WI38 (cell line): Measurements from ENCODE around the gene MDC1.

Source experiments
- H3K4me3 ChIP-seq: 2 replicates; pipeline ENCODE4 v1.5.1; 2011; ENCODE audit warnings: low read depth, mild to moderate bottlenecking, control low read depth, low read length
- TF ChIP-seq, protein P1 (sequence below): IDR thresholded peaks from 2 replicates; pipeline ENCODE4 v1.5.1; 2012; ENCODE audit warnings: low read depth, mild to moderate bottlenecking, control low read depth, low read length

Gene MDC1

GRCh38 chr6:30719791-30720737 lies 3.0 kb upstream of the MDC1 start, which contains the start of gene TUBB:
Gene TUBB, plus strand, starts transcription at chr6:30720352. Its CDS starts 155 bp downstream, at chr6:30720507.
- peak within 1 kb of the TSS; percentile 95 for H3K4me3 ChIP-seq
- TF ChIP-seq, protein P1, sequence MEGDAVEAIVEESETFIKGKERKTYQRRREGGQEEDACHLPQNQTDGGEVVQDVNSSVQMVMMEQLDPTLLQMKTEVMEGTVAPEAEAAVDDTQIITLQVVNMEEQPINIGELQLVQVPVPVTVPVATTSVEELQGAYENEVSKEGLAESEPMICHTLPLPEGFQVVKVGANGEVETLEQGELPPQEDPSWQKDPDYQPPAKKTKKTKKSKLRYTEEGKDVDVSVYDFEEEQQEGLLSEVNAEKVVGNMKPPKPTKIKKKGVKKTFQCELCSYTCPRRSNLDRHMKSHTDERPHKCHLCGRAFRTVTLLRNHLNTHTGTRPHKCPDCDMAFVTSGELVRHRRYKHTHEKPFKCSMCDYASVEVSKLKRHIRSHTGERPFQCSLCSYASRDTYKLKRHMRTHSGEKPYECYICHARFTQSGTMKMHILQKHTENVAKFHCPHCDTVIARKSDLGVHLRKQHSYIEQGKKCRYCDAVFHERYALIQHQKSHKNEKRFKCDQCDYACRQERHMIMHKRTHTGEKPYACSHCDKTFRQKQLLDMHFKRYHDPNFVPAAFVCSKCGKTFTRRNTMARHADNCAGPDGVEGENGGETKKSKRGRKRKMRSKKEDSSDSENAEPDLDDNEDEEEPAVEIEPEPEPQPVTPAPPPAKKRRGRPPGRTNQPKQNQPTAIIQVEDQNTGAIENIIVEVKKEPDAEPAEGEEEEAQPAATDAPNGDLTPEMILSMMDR = no peak

DNA sequence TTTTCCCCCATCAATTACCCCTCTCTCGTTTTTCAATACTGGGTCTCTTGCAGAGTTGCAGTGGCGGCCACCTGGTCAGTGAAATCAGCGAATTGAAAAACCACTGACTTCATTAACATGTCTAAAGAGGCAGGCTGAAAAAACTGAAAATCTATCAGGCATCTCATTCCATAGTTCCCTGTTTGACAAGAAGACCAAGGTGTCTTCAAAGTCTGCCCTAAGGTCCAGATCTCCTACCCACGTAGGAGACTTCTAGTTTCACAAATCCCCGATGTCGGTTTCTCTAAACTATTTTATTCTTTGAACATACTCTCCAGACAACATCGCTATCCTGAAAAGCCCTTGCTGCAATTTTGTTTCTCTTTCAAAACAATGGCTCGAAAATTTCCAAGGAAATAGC lies 2.3 kb upstream of the MDC1 start:
- peak overlapping the region; percentile 95 for H3K4me3 ChIP-seq
- TF ChIP-seq, protein P1 = no peak; the same call in 1 of the 2 replicates

DNA sequence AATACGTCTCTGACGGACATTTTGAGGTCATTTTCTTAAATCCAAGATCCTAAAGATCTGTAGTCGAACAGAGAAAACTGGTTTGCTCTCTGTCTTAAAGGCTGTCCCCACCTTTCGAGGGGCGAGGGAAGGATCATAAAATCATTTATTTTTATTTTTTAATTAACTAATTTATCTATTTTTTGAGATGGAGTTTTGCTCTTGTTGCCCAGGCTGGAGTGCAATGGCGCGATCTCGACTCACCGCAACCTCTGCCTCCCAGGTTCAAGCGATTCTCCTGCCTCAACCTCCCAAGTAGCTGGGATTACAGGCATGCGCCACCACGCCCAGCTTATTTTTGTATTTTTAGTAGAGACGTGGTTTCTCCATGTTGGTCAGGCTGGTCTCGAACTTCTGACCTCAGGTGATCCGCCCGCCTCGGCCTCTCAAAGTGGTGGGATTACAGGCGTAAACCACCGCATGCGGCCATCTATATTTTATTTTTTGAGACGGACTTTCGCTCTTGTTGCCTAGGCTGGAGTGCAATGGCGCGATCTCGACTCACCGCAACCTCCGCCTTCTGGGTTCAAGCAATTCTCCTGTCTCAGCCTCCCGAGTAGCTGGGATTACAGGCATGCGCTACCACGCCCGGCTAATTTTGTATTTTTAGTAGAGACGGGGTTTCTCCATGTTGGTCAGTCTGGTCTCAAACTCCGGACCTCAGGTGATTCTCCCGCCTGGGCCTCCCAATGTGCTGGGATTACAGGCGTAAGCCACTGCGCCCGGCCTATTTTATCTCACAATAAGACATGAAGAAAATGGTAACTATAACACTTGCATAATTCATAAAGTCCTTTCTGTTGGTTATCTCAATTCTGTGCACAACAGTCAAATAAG lies 1.0 kb upstream of the MDC1 start:
- H3K4me3 ChIP-seq = peak overlapping the region; percentile 17

GRCh38 chr6:30716879-30717128 lies 277 bp downstream of the MDC1 start:
- peak overlapping the region; percentile 67 for H3K4me3 ChIP-seq

GRCh38 chr6:30714263-30714662 lies 2.8 kb downstream of the MDC1 start:
- H3K4me3 ChIP-seq = no peak overlapping the region
- TF ChIP-seq, protein P1 = no peak

More at GRCh38 chr6:30716879-30717128, 277 bp downstream of the MDC1 start:
- TF ChIP-seq, protein P1 = no peak

DNA sequence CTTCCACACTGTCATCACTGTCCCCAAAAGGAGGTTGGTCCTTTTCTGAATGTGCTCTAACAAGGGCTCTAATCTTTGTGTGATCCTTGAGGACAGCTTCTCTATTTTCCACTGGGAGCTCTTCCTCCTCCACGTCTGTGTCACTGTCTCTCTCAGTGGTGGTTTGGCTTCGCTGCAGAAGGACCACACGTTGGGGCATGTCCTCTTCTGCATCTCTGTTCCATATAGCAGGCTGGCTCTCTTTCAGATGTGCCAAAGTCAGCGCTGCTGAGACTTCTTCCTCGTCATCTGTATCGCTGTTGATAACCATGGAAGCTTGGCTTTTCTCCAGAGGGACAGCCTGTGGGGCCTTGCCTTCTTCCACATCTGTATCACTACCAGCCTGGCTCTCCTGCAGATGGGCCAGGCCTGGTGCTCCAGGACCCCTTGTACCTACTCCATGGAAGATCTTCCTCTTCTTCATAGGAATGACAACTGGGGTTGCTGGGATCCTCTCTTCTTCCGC lies 4.6 kb downstream of the MDC1 start:
- no peak overlapping the region for H3K4me3 ChIP-seq
- TF ChIP-seq, protein P1 = no peak

DNA sequence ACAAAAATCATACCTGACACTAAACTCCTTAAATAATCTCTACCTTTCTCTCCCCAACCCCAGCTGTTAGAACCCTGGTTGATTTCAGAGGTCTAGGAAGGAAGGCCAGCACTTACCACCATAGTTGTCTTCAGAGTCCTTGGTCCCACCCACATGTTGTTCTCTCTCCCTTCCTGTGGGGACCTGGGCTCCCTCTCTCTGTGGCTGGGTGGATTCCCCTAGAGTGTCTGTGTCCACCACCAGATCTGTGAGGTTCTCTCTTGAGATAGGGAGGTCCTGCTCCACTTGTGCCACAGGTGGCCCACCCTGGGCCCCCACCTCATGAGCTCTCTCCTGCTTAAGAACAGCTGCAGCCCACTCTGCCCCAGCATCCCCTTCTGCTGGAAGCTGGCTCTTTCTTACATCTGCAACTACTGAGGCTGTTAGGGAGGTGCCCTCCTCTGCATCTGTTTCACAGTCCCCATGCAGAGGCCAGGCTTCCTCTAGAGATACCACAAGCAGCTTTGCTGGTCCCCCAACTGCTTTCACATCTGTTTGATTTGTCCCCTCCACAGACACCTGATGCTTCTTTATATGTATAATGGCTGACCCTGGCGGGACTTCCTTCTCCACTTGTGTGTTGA lies 5.2 kb downstream of the MDC1 start:
- H3K4me3 ChIP-seq = no peak overlapping the region
- TF ChIP-seq, protein P1 = no peak
